Neuronal stem cell (in vitro differentiated cells): ENCODE data around the gene ZDHHC11.

Experiments
- DNase-seq: peaks from one replicate; pipeline ENCODE4 v3.0.0-alpha.2; 2013; ENCODE audit warnings: low spot score
- H2AFZ ChIP-seq: one replicate; pipeline ENCODE4 v1.6.1; 2013; ENCODE audit warnings: mild to moderate bottlenecking, low read length, inconsistent platforms
- H2AK5ac ChIP-seq: 2 replicates; pipeline ENCODE4 v1.6.1; 2013; ENCODE audit warnings: low read depth, mild to moderate bottlenecking, inconsistent platforms, low read length, moderate library complexity, mixed read lengths
- H2BK120ac ChIP-seq: 2 replicates; pipeline ENCODE4 v1.6.1; 2013; ENCODE audit warnings: low read depth, mild to moderate bottlenecking, inconsistent platforms, low read length, moderate library complexity, mixed read lengths
- H2BK12ac ChIP-seq: one replicate; pipeline ENCODE4 v1.6.1; 2013; ENCODE audit warnings: low read length, inconsistent platforms
- H2BK15ac ChIP-seq: 2 replicates; pipeline ENCODE4 v1.6.1; 2013; ENCODE audit warnings: mild to moderate bottlenecking, low read length, inconsistent platforms, mixed read lengths
- H2BK5ac ChIP-seq: one replicate; pipeline ENCODE4 v1.6.1; 2013; ENCODE audit warnings: inconsistent platforms, mild to moderate bottlenecking, low read length, moderate library complexity
- H3K14ac ChIP-seq: one replicate; pipeline ENCODE4 v1.6.1; 2013; ENCODE audit warnings: low read length, inconsistent platforms
- H3K18ac ChIP-seq: 2 replicates; pipeline ENCODE4 v1.6.1; 2013; ENCODE audit warnings: low read length, inconsistent platforms
- H3K23ac ChIP-seq: 2 replicates; pipeline ENCODE4 v1.6.1; 2013; ENCODE audit warnings: low read depth, mild to moderate bottlenecking, mixed read lengths, low read length, inconsistent platforms; ENCODE audit not compliant: poor library complexity
- H3K27ac ChIP-seq: replicated peaks from 3 replicates; pipeline ENCODE4 v1.5.1; 2013; ENCODE audit warnings: low read length, inconsistent platforms
- H3K27me3 ChIP-seq, 3 experiments: 2 replicates each; pipeline ENCODE4 v1.6.1; 2013; ENCODE audit warnings: low read length in 3 of 3, mild to moderate bottlenecking in 2 of 3, inconsistent platforms in 1 of 3, low read depth in 1 of 3, mixed read lengths in 1 of 3, moderate library complexity in 1 of 3; ENCODE audit not compliant: control insufficient read depth in 3 of 3, insufficient read depth in 3 of 3
- H3K36me3 ChIP-seq, 2 donors: replicated peaks in 1 of 2; 2 replicates each; pipeline ENCODE4 v1.6.1; 2013; ENCODE audit warnings: low read length in 2 of 2; ENCODE audit not compliant: control insufficient read depth in 2 of 2, insufficient read depth in 2 of 2
- H3K4ac ChIP-seq: 2 replicates; pipeline ENCODE4 v1.6.1; 2013; ENCODE audit warnings: inconsistent platforms, mild to moderate bottlenecking, low read length, moderate library complexity
- H3K4me1 ChIP-seq, 2 donors: 1 replicate in 1 of 2; 2 replicates in 1 of 2; pipeline ENCODE4 v1.6.1; 2013; ENCODE audit warnings: low read length in 2 of 2, low read depth in 1 of 2; ENCODE audit not compliant: control insufficient read depth in 2 of 2, insufficient read depth in 1 of 2
- H3K4me2 ChIP-seq: one replicate; pipeline ENCODE4 v1.6.1; 2013; ENCODE audit warnings: mild to moderate bottlenecking, low read length, inconsistent platforms; ENCODE audit not compliant: insufficient read depth, poor library complexity, severe bottlenecking
- H3K4me3 ChIP-seq, 2 donors: 2 replicates each; pipeline ENCODE4 v1.5.1; 2013; ENCODE audit warnings: low read length in 2 of 2, mild to moderate bottlenecking in 2 of 2, inconsistent platforms in 1 of 2, moderate library complexity in 1 of 2
- H3K79me1 ChIP-seq: one replicate; pipeline ENCODE4 v1.6.1; 2013; ENCODE audit warnings: low read depth, mild to moderate bottlenecking, inconsistent platforms, low read length, moderate library complexity
- H3K9ac ChIP-seq: one replicate; pipeline ENCODE4 v1.6.1; 2013; ENCODE audit warnings: mild to moderate bottlenecking, low read depth, low read length, inconsistent platforms; ENCODE audit not compliant: poor library complexity
- H3K9me3 ChIP-seq, 2 donors: replicated peaks in 1 of 2; 2 replicates each; pipeline versions ENCODE3 to v1.6.1; 2013; ENCODE audit warnings: low read length in 2 of 2, mild to moderate bottlenecking in 2 of 2, inconsistent platforms in 1 of 2, low read depth in 1 of 2, mixed read lengths in 1 of 2, moderate library complexity in 1 of 2; ENCODE audit not compliant: control insufficient read depth in 2 of 2, insufficient read depth in 1 of 2
- H4K8ac ChIP-seq: one replicate; pipeline ENCODE4 v1.6.1; 2013; ENCODE audit warnings: low read depth, mild to moderate bottlenecking, inconsistent platforms, low read length, moderate library complexity
- H4K91ac ChIP-seq: one replicate; pipeline ENCODE4 v1.6.1; 2013; ENCODE audit warnings: low read length, low read depth, mild to moderate bottlenecking, inconsistent platforms; ENCODE audit not compliant: poor library complexity
- WGBS, 2 donors: extraction: QIAGEN DNeasy Blood & Tissue Kit; methylation state at CpG; one replicate each; pipeline ENCODE4 v1.1.7; 2013; ENCODE audit warnings: missing lambda C conversion rate in 2 of 2, mixed read lengths in 1 of 2; ENCODE audit not compliant: insufficient read length in 2 of 2, insufficient replicate concordance in 1 of 2; ENCODE audit errors: extremely low coverage in 2 of 2; 5-methylcytosine and 5-hydroxymethylcytosine counted together

The ZDHHC11 gene

GRCh38 chr5:887947-888637, 37.3 kb upstream of the ZDHHC11 start:
- WGBS, 2 donors = no CpG with 5 or more reads among the region's 14 CpGs
- Histone ChIP-seq H2AFZ (no peak overlapping the region), H2BK120ac (no peak overlapping the region), H2AK5ac (no peak overlapping the region), H3K18ac (no peak overlapping the region), H3K27me3 (no peaks in the 10 kb centered on the region), H3K36me3 (peaks cover 67 to 88% of the 10 kb centered on the region in 2 donors), H4K8ac (no peak overlapping the region), H3K4ac (no peak overlapping the region), H3K4me2 (no peak overlapping the region), H3K14ac (no peak overlapping the region), H3K79me1 (peaks cover 14% of the 10 kb centered on the region), H2BK15ac (no peak overlapping the region), H4K91ac (no peak overlapping the region), H2BK12ac (no peak overlapping the region), H3K23ac (no peak overlapping the region), H2BK5ac (no peak overlapping the region), H3K27ac (no peak overlapping the region), H3K9ac (no peak overlapping the region), H3K4me3 (no peak overlapping the region), H3K9me3 (peaks cover 3 to 7% of the 10 kb centered on the region in 2 donors), H3K4me1 (peaks cover 5 to 11% of the 10 kb centered on the region in 2 donors)
- no peak for DNase-seq

- Histone ChIP-seq H4K91ac (no peak overlapping the region), H3K4me3 (no peak overlapping the region), H3K36me3 (peaks cover 78 to 100% of the 10 kb centered on the region in 2 donors), H2BK12ac (no peak overlapping the region), H3K79me1 (peaks cover 14% of the 10 kb centered on the region), H3K27me3 (no peaks in the 10 kb centered on the region), H3K9me3 (peaks cover 7 to 9% of the 10 kb centered on the region in 2 donors), H2BK15ac (no peak overlapping the region), H2AFZ (no peak overlapping the region), H3K4me2 (no peak overlapping the region), H2AK5ac (no peak overlapping the region), H2BK5ac (no peak overlapping the region), H3K4ac (no peak overlapping the region), H3K9ac (peak overlapping the region; percentile 44), H4K8ac (no peak overlapping the region), H2BK120ac (no peak overlapping the region), H3K18ac (no peak overlapping the region), H3K14ac (no peak overlapping the region), H3K4me1 (peaks cover 4 to 9% of the 10 kb centered on the region in 2 donors), H3K23ac (no peak overlapping the region), H3K27ac (no peak overlapping the region)
- no peak for DNase-seq
- WGBS, 2 donors = no CpG with 5 or more reads among the region's 26 CpGs
These were observed 36.0 kb upstream of the ZDHHC11 start for GRCh38 chr5:886716-887325.

- H3K9ac ChIP-seq = peak overlapping the region; percentile 24
- H3K27me3 ChIP-seq = no peaks in the 10 kb centered on the region
- H3K9me3 ChIP-seq = peaks cover 7 to 9% of the 10 kb centered on the region in 2 donors
- H3K4me2 ChIP-seq = no peak overlapping the region
- no peak overlapping the region for H4K8ac ChIP-seq
- H2BK120ac ChIP-seq = no peak overlapping the region
- H3K79me1 ChIP-seq = peaks cover 13% of the 10 kb centered on the region
- no peak overlapping the region for H3K4me3 ChIP-seq
- H3K4ac ChIP-seq = no peak overlapping the region
- no peak overlapping the region for H2BK5ac ChIP-seq
- H2AFZ ChIP-seq = no peak overlapping the region
- H3K36me3 ChIP-seq = peaks cover 84 to 100% of the 10 kb centered on the region in 2 donors
- H3K4me1 ChIP-seq = peaks cover 0 to under 1% of the 10 kb centered on the region in 2 donors
- H2BK12ac ChIP-seq = no peak overlapping the region
- WGBS, 2 donors = no CpG with 5 or more reads among the region's 13 CpGs
- no peak overlapping the region for H4K91ac ChIP-seq
- no peak overlapping the region for H3K14ac ChIP-seq
- DNase-seq = no peak
- H3K18ac ChIP-seq = no peak overlapping the region
- H2AK5ac ChIP-seq = no peak overlapping the region
- peak overlapping the region; percentile 17 for H3K23ac ChIP-seq
- H2BK15ac ChIP-seq = no peak overlapping the region
- H3K27ac ChIP-seq = no peak overlapping the region
These were observed 35.2 kb upstream of the ZDHHC11 start for GRCh38 chr5:886036-886435.

- H2BK5ac ChIP-seq = no peak overlapping the region
- no peak overlapping the region for H2BK12ac ChIP-seq
- no peak overlapping the region for H4K8ac ChIP-seq
- H3K18ac ChIP-seq = no peak overlapping the region
- H3K27ac ChIP-seq = no peak overlapping the region
- no peak overlapping the region for H3K9ac ChIP-seq
- H3K14ac ChIP-seq = no peak overlapping the region
- no peaks in the 10 kb centered on the region for H3K4me1 ChIP-seq
- no peak overlapping the region for H3K4ac ChIP-seq
- peaks cover 17% of the 10 kb centered on the region for H3K79me1 ChIP-seq
- H2AK5ac ChIP-seq = no peak overlapping the region
- no peaks in the 10 kb centered on the region for H3K27me3 ChIP-seq
- H3K23ac ChIP-seq = no peak overlapping the region
- H2BK120ac ChIP-seq = no peak overlapping the region
- peaks cover 7 to 9% of the 10 kb centered on the region in 2 donors for H3K9me3 ChIP-seq
- DNase-seq = no peak
- H3K36me3 ChIP-seq = peaks cover 85 to 100% of the 10 kb centered on the region in 2 donors
- WGBS, 2 donors = no CpG with 5 or more reads among the region's 13 CpGs
- no peak overlapping the region for H3K4me2 ChIP-seq
- H2AFZ ChIP-seq = no peak overlapping the region
- no peak overlapping the region for H3K4me3 ChIP-seq
- no peak overlapping the region for H4K91ac ChIP-seq
- no peak overlapping the region for H2BK15ac ChIP-seq
These were observed 34.7 kb upstream of the ZDHHC11 start for GRCh38 chr5:885529-885928.
